Endothelial cell of umbilical vein (primary cell): ENCODE results near the gene GPA33. TPM values are rescaled to one million over a fixed set of nuclear protein-coding genes. Genes with fewer than 3 reads are reported as not detected.

ENCODE experiments used
- BruUV-seq: library from RNA; stranded (reverse); fragments of 400-500 nt; replicated peaks from 2 replicates; lab custom pipeline; 2021; lab: Mats Ljungman, UMichigan
- CTCF ChIA-PET: fragments of 300-600, 350-600 bp; sonication (Branson Sonifier 250); formaldehyde crosslinking; loops from one replicate; lab custom pipeline; 2021; ENCODE audit warnings: antibody characterized with exemption, inconsistent platforms; lab: Charles Lee
- POLR2A ChIA-PET: fragments of 300-600, 350-600 bp; sonication (Branson Sonifier 250); formaldehyde crosslinking; loops from one replicate; lab custom pipeline; 2021; ENCODE audit warnings: antibody characterized with exemption, inconsistent platforms; lab: Charles Lee
- DNase-seq: peaks from one replicate; pipeline ENCODE4 v3.0.0-alpha.2; 2011; ENCODE audit warnings: low read depth, low spot score
- FAIRE-seq: peaks from 2 replicates; lab custom pipeline; 2011; peaks lifted over from hg19 to GRCh38; lab: Jason Lieb, UNC
- H2AFZ ChIP-seq: 2 replicates; pipeline ENCODE4 v1.6.0; 2012; ENCODE audit warnings: low read depth, low read length, control low read depth, inconsistent platforms
- H3K27ac ChIP-seq: 2 replicates; pipeline ENCODE4 v1.5.1; 2011; ENCODE audit warnings: low read depth, mild to moderate bottlenecking, control low read depth, low read length, moderate library complexity; ENCODE audit not compliant: insufficient read depth
- H3K27me3 ChIP-seq, 2 experiments: 2 replicates each; pipeline versions ENCODE4 v1.6.0 to v1.6.1; 2011; ENCODE audit warnings: low read length in 2 of 2, mixed read lengths in 1 of 2; ENCODE audit not compliant: control insufficient read depth in 2 of 2, insufficient read depth in 2 of 2
- H3K36me3 ChIP-seq, 2 experiments: 2 replicates in 1 of 2; 3 replicates in 1 of 2; pipeline ENCODE4 v1.5.1; 2011; ENCODE audit warnings: low read length in 2 of 2, mild to moderate bottlenecking in 1 of 2, moderate library complexity in 1 of 2; ENCODE audit not compliant: control insufficient read depth in 2 of 2, insufficient read depth in 2 of 2; ENCODE audit errors: extremely low read depth in 1 of 2
- H3K4me1 ChIP-seq: 3 replicates; pipeline ENCODE4 v1.5.1; 2011; ENCODE audit warnings: mild to moderate bottlenecking, low read length; ENCODE audit not compliant: control insufficient read depth, insufficient read depth; ENCODE audit errors: extremely low read depth
- H3K4me2 ChIP-seq: 2 replicates; pipeline ENCODE4 v1.6.1; 2011; ENCODE audit warnings: low read length, control low read depth, mixed read lengths; ENCODE audit not compliant: insufficient read depth
- H3K4me3 ChIP-seq, 3 experiments: fragments of 200-600 bp in 1 of 3; sonication (generic), shearing (Covaris generic) in 1 of 3; replicated peaks in 1 of 3; 2 replicates each; pipeline ENCODE4 v1.5.1; 2011 to 2016; ENCODE audit warnings: control low read depth in 3 of 3, low read length in 3 of 3, mild to moderate bottlenecking in 2 of 3, inconsistent platforms in 1 of 3, low read depth in 1 of 3, moderate library complexity in 1 of 3; ENCODE audit not compliant: insufficient read depth in 1 of 3
- H3K79me2 ChIP-seq: 2 replicates; pipeline ENCODE4 v1.6.0; 2012; ENCODE audit warnings: low read length, inconsistent platforms; ENCODE audit not compliant: control insufficient read depth, insufficient read depth
- H3K9ac ChIP-seq: replicated peaks from 2 replicates; pipeline ENCODE3; 2011; ENCODE audit warnings: low read length, control low read depth; ENCODE audit not compliant: insufficient read depth; ENCODE audit errors: extremely low read depth
- H3K9me1 ChIP-seq: replicated peaks from 3 replicates; pipeline ENCODE4 v1.6.0; 2011; ENCODE audit warnings: mild to moderate bottlenecking, low read length; ENCODE audit not compliant: control insufficient read depth, insufficient read depth; ENCODE audit errors: extremely low read depth
- H3K9me3 ChIP-seq: replicated peaks from 2 replicates; pipeline ENCODE4 v1.5.1; 2012; ENCODE audit warnings: low read length, inconsistent platforms; ENCODE audit not compliant: control insufficient read depth, insufficient read depth
- H4K20me1 ChIP-seq: replicated peaks from 2 replicates; pipeline ENCODE3; 2011; ENCODE audit warnings: mild to moderate bottlenecking, low read length; ENCODE audit not compliant: control insufficient read depth, insufficient read depth; ENCODE audit errors: extremely low read depth
- POLR2A ChIP-seq: IDR thresholded peaks from 2 replicates; pipeline ENCODE4 v1.6.1; 2012; ENCODE audit warnings: low read depth, mild to moderate bottlenecking, control low read depth, low read length
- POLR2AphosphoS5 ChIP-seq: IDR thresholded peaks from 2 replicates; pipeline ENCODE4 v1.6.1; 2012; ENCODE audit warnings: low read depth, mild to moderate bottlenecking, control low read depth, low read length, moderate library complexity; ENCODE audit not compliant: insufficient read depth
- dilution Hi-C: fragments of 300-500 bp; cut with MboI; formaldehyde crosslinking; loops from one replicate; pipeline ENCODE4 v1.15.0; 2019; ENCODE audit warnings: low sequenced_read_pairs; ENCODE audit not compliant: extremely low pct_ligation_motif_present
- intact Hi-C: fragments of 100-400 bp; cut with micrococcal nuclease; formaldehyde crosslinking; loops from one replicate; pipeline ENCODE4 v1.10.0; 2022
- polyA plus RNA-seq, 4 experiments: library from polyadenylated mRNA; depleted of rRNA in 3 of 4; stranded (reverse) in 3 of 4; unstranded in 1 of 4; fragments of >200 nt; gene quantifications; 2 replicates each; pipeline versions ENCODE4 v1.2.1 to v1.2.3, GENCODE V29; 2011 to 2012; ENCODE audit warnings: missing spikeins in 1 of 4
- total RNA-seq: library from RNA; stranded (reverse); gene quantifications from 2 replicates; pipeline ENCODE4 v1.2.3, GENCODE V29; 2021
- TF ChIP-seq, protein P1 (sequence below), 2 donors: IDR thresholded peaks; 1 replicate in 1 of 2; 2 replicates in 1 of 2; pipeline ENCODE4 v1.5.1; 2011; ENCODE audit warnings: low read length in 2 of 2, mild to moderate bottlenecking in 2 of 2, moderate library complexity in 2 of 2, control low read depth in 1 of 2, inconsistent platforms in 1 of 2, low read depth in 1 of 2; ENCODE audit not compliant: insufficient read depth in 1 of 2; ENCODE audit errors: extremely low read depth in 1 of 2

GPA33 gene
- total and polyA plus RNA-seq, 2 donors (not counting 3 experiments of a cell fraction or from before 2014, with no cell fraction given), result not detected

GRCh38 chr1:167057241-167057688 is 32.9 kb downstream of the GPA33 start:
- H3K27me3 ChIP-seq, result no peaks in the 10 kb centered on the region
- no peak overlapping the region for H2AFZ ChIP-seq
- H3K4me3 ChIP-seq, result no peak overlapping the region
- intact Hi-C loops, result loop anchor here (5.0 kb wide), 1 partner anchor 235 kb away; no protein-coding TSS in a partner anchor
- no TSS peak for BruUV-seq
- TF ChIP-seq, protein P1, sequence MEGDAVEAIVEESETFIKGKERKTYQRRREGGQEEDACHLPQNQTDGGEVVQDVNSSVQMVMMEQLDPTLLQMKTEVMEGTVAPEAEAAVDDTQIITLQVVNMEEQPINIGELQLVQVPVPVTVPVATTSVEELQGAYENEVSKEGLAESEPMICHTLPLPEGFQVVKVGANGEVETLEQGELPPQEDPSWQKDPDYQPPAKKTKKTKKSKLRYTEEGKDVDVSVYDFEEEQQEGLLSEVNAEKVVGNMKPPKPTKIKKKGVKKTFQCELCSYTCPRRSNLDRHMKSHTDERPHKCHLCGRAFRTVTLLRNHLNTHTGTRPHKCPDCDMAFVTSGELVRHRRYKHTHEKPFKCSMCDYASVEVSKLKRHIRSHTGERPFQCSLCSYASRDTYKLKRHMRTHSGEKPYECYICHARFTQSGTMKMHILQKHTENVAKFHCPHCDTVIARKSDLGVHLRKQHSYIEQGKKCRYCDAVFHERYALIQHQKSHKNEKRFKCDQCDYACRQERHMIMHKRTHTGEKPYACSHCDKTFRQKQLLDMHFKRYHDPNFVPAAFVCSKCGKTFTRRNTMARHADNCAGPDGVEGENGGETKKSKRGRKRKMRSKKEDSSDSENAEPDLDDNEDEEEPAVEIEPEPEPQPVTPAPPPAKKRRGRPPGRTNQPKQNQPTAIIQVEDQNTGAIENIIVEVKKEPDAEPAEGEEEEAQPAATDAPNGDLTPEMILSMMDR (IDR thresholded peaks at IDR 0.05; ENCODE audit: extremely low read depth in 1 of 2, insufficient read depth in 1 of 2, low read depth in 1 of 2, low read length in 2 of 2), result peak in 1 of 2 donors; percentile 19
- no peak for TF ChIP-seq POLR2AphosphoS5
- H3K4me1 ChIP-seq, result peaks cover 3% of the 10 kb centered on the region
- ChIA-PET CTCF (interaction anchor here (0.8 to 12.6 kb wide), 3 partner anchors 147 to 1133 kb away, joined by 4 to 509 read pairs (median 48); no protein-coding TSS in a partner anchor), POLR2A (no interaction called here)
- H3K79me2 ChIP-seq, result no peaks in the 10 kb centered on the region
- no peak overlapping the region for H3K27ac ChIP-seq
- no peaks in the 10 kb centered on the region for H3K36me3 ChIP-seq
- FAIRE-seq (no peak), DNase-seq (no peak)
- no peak overlapping the region for H3K9ac ChIP-seq
- H4K20me1 ChIP-seq, result no peaks in the 10 kb centered on the region
- H3K9me1 ChIP-seq, result no peaks in the 10 kb centered on the region
- H3K4me2 ChIP-seq, result no peak overlapping the region
- dilution Hi-C loops, result no loop called here
- no peaks in the 10 kb centered on the region for H3K9me3 ChIP-seq

GRCh38 chr1:167056529-167057231 is 33.5 kb downstream of the GPA33 start:
- BruUV-seq, result no TSS peak
- dilution Hi-C loops (no loop called here), intact Hi-C loops (loop anchor here (5.0 kb wide), 1 partner anchor 234 kb away; no protein-coding TSS in a partner anchor)
- Histone ChIP-seq H3K27me3 (no peaks in the 10 kb centered on the region), H4K20me1 (no peaks in the 10 kb centered on the region), H3K27ac (no peak overlapping the region), H3K36me3 (no peaks in the 10 kb centered on the region), H3K9me1 (no peaks in the 10 kb centered on the region), H3K9ac (no peak overlapping the region), H3K4me3 (no peak overlapping the region), H3K9me3 (no peaks in the 10 kb centered on the region), H3K4me1 (peaks cover 3% of the 10 kb centered on the region), H2AFZ (no peak overlapping the region), H3K79me2 (no peaks in the 10 kb centered on the region), H3K4me2 (no peak overlapping the region)
- FAIRE-seq (peak; percentile 37), DNase-seq (no peak)
- TF ChIP-seq POLR2A, result no peak
- POLR2A ChIA-PET, result no interaction called here
- CTCF ChIA-PET, result interaction anchor here (4.5 to 12.6 kb wide), 2 partner anchors 146 to 172 kb away, joined by 48 to 509 read pairs; no protein-coding TSS in a partner anchor
